ENCODE data around the gene LRP1-AS. TPM values are rescaled to one million over a fixed set of nuclear protein-coding genes. Genes with fewer than 3 reads are reported as not detected.

Gene LRP1-AS
- total and polyA plus RNA-seq, 10 of the 15 experiments (the other 5 are each of a cell fraction or from before 2014, with no cell fraction given), result not detected

- H3K36me3 ChIP-seq (ENCODE audit: control insufficient read depth in 2 of 2, insufficient read depth in 2 of 2, low read length in 1 of 2), result no peaks in the 10 kb centered on the region
- H3K79me2 ChIP-seq (ENCODE audit: control insufficient read depth, insufficient read depth, low read length), result no peaks in the 10 kb centered on the region
- in situ Hi-C loops (cut with MboI) (no loop called here), intact Hi-C loops (cut with micrococcal nuclease; ENCODE audit: unreplicated experiment) (no loop called here)
- H3K27me3 ChIP-seq (replicated peaks in 1 of 2; ENCODE audit: control insufficient read depth in 2 of 2, insufficient read depth in 2 of 2, low read length in 1 of 2), result peaks cover 2 to 5% of the 10 kb centered on the region in 2 experiments
- ChIA-PET POLR2A (no interaction called here), CTCF (interaction anchor here (0.9 to 9.3 kb wide), 13 partner anchors 9 to 121 kb away, joined by 3 to 159 read pairs (median 6); partner anchors contain the start of gene STAT6), RAD21 (ENCODE audit: unreplicated experiment) (interaction anchor here (1.2 to 1.4 kb wide), 3 partner anchors 14 to 60 kb away, joined by 3 to 6 read pairs (median 4); no protein-coding TSS in a partner anchor), SMC1A (ENCODE audit: uncharacterized antibody, unreplicated experiment) (interaction anchor here (0.7 to 5.2 kb wide), 6 partner anchors 10 to 58 kb away, joined by 3 to 36 read pairs (median 4); partner anchors contain the start of gene STAT6)
- H3K4me2 ChIP-seq (ENCODE audit: control insufficient read depth, insufficient read depth), result no peak overlapping the region
- 49% methylated on average over 11 of the region's 11 CpGs for WGBS (ENCODE audit: insufficient coverage, insufficient replicate concordance, low lambda C conversion rate, missing lambda C conversion rate)
- ATAC-seq (no peak), FAIRE-seq (no peak), DNase-seq (ENCODE audit: low read depth, low spot score) (no peak)
- H3K9me3 ChIP-seq (replicated peaks; ENCODE audit: control insufficient read depth, insufficient read depth, low read length), result peaks cover 7% of the 10 kb centered on the region
- H3K4me3 ChIP-seq, result no peak overlapping the region
- peaks cover 9% of the 10 kb centered on the region; the same call in 1 of the 2 replicates for H3K4me1 ChIP-seq (ENCODE audit: control insufficient read depth, insufficient read depth, low read length)
- no peaks in the 10 kb centered on the region for H4K20me1 ChIP-seq (ENCODE audit: control insufficient read depth, insufficient read depth)
- no peak overlapping the region for H3K27ac ChIP-seq (ENCODE audit: control insufficient read depth, insufficient read depth)
- no TSS peak for BruUV-seq (replicated peaks)
- H2AFZ ChIP-seq (ENCODE audit: control insufficient read depth, low read depth, low read length), result no peak overlapping the region
- H3K9ac ChIP-seq (ENCODE audit: control insufficient read depth, insufficient read depth, low read length), result no peak overlapping the region
- TF ChIP-seq E2F4 (IDR thresholded peaks at IDR 0.05; ENCODE audit: low read depth, low read length), result no peak
- TF ChIP-seq CHD2 (IDR thresholded peaks at IDR 0.05; ENCODE audit: borderline replicate concordance, low read depth, low read length), result no peak
- TF ChIP-seq SP1 (IDR thresholded peaks at IDR 0.05; ENCODE audit: low read depth, low read length), result no peak
- no peak for TF ChIP-seq NR2F1 (conservative IDR thresholded peaks at IDR 0.05)
- no peak for TF ChIP-seq BACH1 (IDR thresholded peaks at IDR 0.05; ENCODE audit: borderline replicate concordance)
- no peak for TF ChIP-seq POU2F2 (IDR thresholded peaks at IDR 0.05; ENCODE audit: borderline replicate concordance, low read depth, low read length)
- TF ChIP-seq GATAD2B (conservative IDR thresholded peaks at IDR 0.05; ENCODE audit: low read depth), result no peak
- TF ChIP-seq, protein P1, sequence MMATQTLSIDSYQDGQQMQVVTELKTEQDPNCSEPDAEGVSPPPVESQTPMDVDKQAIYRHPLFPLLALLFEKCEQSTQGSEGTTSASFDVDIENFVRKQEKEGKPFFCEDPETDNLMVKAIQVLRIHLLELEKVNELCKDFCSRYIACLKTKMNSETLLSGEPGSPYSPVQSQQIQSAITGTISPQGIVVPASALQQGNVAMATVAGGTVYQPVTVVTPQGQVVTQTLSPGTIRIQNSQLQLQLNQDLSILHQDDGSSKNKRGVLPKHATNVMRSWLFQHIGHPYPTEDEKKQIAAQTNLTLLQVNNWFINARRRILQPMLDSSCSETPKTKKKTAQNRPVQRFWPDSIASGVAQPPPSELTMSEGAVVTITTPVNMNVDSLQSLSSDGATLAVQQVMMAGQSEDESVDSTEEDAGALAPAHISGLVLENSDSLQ (IDR thresholded peaks at IDR 0.05), result no peak
- TF ChIP-seq RAD51 (IDR thresholded peaks at IDR 0.05), result no peak
These were observed 21.4 kb downstream of the LRP1-AS start for GRCh38 chr12:57126061-57126460.

Measured in GM12878 (cell line).